Large intestine (tissue), 3 donors: ENCODE data around the gene PHLPP1. TPM values are rescaled to one million over a fixed set of nuclear protein-coding genes. Genes with fewer than 3 reads are reported as not detected.

Experiments used
- DNase-seq, 2 donors: peaks; one replicate each; pipeline versions ENCODE4 v3.0.0 to v3.0.0-alpha.2; 2013
- H3K27ac ChIP-seq: one replicate; pipeline ENCODE4 v1.5.1; 2013; ENCODE audit warnings: low read length
- H3K27me3 ChIP-seq: 2 replicates; pipeline ENCODE4 v1.6.1; 2013; ENCODE audit warnings: low read length; ENCODE audit not compliant: control insufficient read depth, insufficient read depth
- H3K36me3 ChIP-seq: 2 replicates; pipeline ENCODE4 v1.6.1; 2013; ENCODE audit warnings: low read length; ENCODE audit not compliant: control insufficient read depth, insufficient read depth
- H3K4me1 ChIP-seq: one replicate; pipeline ENCODE4 v1.6.1; 2013; ENCODE audit warnings: low read length; ENCODE audit not compliant: control insufficient read depth, insufficient read depth
- H3K4me3 ChIP-seq: one replicate; pipeline ENCODE4 v1.5.1; 2013; ENCODE audit warnings: low read length
- H3K9me3 ChIP-seq: one replicate; pipeline ENCODE4 v1.6.1; 2013; ENCODE audit warnings: mild to moderate bottlenecking, low read depth, low read length, moderate library complexity; ENCODE audit not compliant: control insufficient read depth
- WGBS: methylation state at CpG from one replicate; pipeline ENCODE4 v1.1.5; 2013; ENCODE audit warnings: low lambda C conversion rate; ENCODE audit not compliant: insufficient coverage; 5-methylcytosine and 5-hydroxymethylcytosine counted together
- polyA plus RNA-seq: library from polyadenylated mRNA; unstranded; fragments of 120-200 nt; gene quantifications from one replicate; pipeline ENCODE4 v1.2.1, GENCODE V29; 2013

Gene PHLPP1
- polyA plus RNA-seq, 1 donor = 12.1 TPM

DNA sequence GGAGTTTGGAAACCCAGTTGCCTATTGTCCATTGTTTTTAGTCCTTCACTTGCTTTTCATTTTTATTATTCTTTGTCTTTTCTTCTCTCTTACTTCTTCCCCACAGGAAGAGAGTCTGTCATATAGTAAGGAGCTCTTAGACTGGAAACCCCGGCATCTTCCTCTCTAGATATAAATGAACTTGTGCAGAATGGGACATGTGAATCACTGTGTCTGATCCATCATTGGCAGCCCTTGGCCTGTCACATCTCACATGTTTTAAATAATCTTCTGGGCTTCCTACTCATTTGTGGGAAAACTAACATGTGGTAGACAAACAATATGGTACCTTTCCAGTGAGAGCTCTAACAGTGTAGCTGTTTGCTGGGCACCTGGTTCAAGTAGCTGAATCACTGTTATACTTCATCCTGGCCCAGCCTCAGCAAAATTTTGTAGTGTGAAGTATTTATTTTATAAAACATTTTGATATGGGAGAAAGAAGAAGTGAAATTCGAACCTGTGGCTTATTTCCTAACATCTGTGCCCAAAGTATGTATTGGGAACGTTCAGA, 112.8 kb downstream of the PHLPP1 start:
- Histone ChIP-seq H3K27me3 (no peaks in the 10 kb centered on the region), H3K4me3 (no peak overlapping the region), H3K36me3 (peaks cover 2% of the 10 kb centered on the region), H3K4me1 (no peaks in the 10 kb centered on the region), H3K9me3 (no peaks in the 10 kb centered on the region), H3K27ac (no peak overlapping the region)
- no peak for DNase-seq
- WGBS = 82% methylated on average over 2 of the region's 3 CpGs

DNA sequence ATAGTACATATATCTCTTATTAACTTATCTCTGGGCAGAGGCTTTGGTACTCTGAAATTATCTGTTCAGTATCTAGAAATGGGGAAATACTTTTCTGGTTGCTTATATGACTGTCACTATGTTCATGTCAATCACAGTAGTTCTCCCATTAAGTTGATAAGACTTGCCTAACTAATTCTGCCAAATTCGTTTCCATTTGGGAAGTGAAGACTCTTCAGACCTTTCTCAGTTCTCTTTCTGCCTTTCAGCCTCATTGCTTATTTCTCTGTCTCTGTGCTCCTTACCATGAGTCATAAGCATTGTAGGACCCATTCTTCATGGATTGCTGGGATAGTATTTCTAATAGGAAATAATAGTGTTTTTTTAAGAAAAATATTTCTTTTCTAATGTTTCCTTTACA, 113.5 kb downstream of the PHLPP1 start:
- peaks cover 2% of the 10 kb centered on the region for H3K36me3 ChIP-seq
- WGBS = 100% methylated on average over 1 of the region's 1 CpG
- H3K4me1 ChIP-seq = no peaks in the 10 kb centered on the region
- H3K27ac ChIP-seq = no peak overlapping the region
- no peak overlapping the region for H3K4me3 ChIP-seq
- H3K9me3 ChIP-seq = no peaks in the 10 kb centered on the region
- no peaks in the 10 kb centered on the region for H3K27me3 ChIP-seq
- no peak for DNase-seq

DNA sequence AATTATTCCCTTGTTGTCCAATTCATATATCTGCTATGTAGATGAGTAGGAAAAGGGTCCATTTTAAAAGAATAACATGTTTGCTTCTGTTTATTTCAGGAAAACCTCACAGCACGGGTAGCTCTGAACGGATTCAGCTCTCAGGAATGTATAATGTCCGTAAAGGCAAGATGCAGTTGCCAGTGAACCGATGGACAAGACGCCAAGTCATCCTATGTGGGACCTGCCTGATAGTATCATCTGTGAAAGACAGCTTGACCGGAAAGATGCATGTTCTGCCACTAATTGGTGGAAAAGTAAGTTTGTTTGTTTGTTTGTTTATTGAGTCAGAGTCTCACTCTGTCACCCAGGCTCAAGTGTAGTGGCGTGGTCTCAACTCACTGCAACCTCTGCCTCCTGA, 114.6 kb downstream of the PHLPP1 start:
- no peaks in the 10 kb centered on the region for H3K27me3 ChIP-seq
- H3K9me3 ChIP-seq = no peaks in the 10 kb centered on the region
- H3K4me1 ChIP-seq = no peaks in the 10 kb centered on the region
- DNase-seq = no peak
- H3K27ac ChIP-seq = no peak overlapping the region
- H3K4me3 ChIP-seq = no peak overlapping the region
- 100% methylated on average over 2 of the region's 7 CpGs for WGBS
- H3K36me3 ChIP-seq = peaks cover 2% of the 10 kb centered on the region

DNA sequence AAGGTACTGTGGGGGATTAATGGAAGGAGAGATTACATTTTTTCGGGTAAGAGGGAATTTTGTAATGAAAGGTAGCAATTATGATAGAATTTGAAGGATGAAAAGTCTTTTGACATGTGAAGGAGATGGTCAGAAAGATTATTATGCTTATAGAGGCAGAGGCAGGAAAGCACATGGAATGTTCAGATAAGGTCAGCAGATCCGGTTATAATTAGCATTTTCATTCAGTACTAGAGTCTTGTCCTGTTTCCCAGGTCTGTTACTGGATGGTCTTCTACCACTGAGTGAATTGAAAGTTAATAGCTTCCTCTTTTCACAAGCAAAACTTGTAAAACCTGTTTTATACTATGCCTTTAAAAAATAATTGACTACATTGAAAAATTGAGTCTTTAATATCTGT, 116.9 kb downstream of the PHLPP1 start:
- Histone ChIP-seq H3K27me3 (no peaks in the 10 kb centered on the region), H3K9me3 (no peaks in the 10 kb centered on the region), H3K27ac (no peak overlapping the region), H3K4me3 (no peak overlapping the region), H3K4me1 (no peaks in the 10 kb centered on the region), H3K36me3 (peaks cover 2% of the 10 kb centered on the region)
- DNase-seq = no peak
- WGBS = no CpG with 5 or more reads among the region's 2 CpGs

DNA sequence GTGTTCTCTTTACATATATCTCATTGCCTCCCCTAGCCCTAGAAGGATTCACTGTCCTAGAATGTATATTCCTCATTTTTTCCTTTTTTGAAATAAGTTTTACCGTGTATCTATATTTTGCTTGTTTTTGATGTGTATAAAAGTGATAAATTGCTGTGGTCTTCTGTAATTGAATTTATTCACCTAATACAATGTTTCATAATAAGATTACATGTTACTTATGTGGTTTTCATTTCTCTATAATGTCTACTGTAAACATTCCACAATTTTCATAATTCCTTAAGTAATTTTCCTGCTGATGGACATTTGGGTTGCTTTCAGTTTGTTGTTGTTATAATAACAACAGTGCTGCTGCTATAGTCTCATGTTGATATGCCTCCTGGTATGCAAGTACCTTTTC, 118.2 kb downstream of the PHLPP1 start:
- Histone ChIP-seq H3K36me3 (peaks cover 2% of the 10 kb centered on the region), H3K9me3 (no peaks in the 10 kb centered on the region), H3K4me3 (no peak overlapping the region), H3K27me3 (no peaks in the 10 kb centered on the region), H3K27ac (no peak overlapping the region), H3K4me1 (no peaks in the 10 kb centered on the region)
- no peak for DNase-seq
- WGBS = no CpG with 5 or more reads among the region's 1 CpG

DNA sequence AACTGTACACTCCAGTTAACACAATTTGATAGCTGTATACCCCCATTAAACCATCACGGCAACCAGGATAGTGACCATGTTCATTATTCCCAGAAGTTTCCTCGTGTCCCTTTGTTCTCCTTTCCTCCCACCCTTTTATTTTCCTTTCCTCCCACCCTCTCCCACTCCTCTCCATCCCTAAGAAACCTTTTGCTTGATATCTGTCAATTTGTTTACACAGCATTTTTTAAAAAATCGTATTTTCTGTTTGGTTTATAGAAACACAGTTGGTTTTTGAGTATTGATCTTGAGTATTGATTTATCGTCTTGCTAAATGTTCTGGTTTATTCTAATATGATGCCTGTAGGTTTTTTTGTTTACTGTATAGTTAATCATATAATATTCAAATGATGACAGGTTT, 119.4 kb downstream of the PHLPP1 start:
- H3K27me3 ChIP-seq = no peaks in the 10 kb centered on the region
- DNase-seq = no peak
- 86% methylated on average over 4 of the region's 4 CpGs for WGBS
- H3K4me1 ChIP-seq = no peaks in the 10 kb centered on the region
- peaks cover 2% of the 10 kb centered on the region for H3K36me3 ChIP-seq
- H3K9me3 ChIP-seq = no peaks in the 10 kb centered on the region
- no peak overlapping the region for H3K4me3 ChIP-seq
- no peak overlapping the region for H3K27ac ChIP-seq

DNA sequence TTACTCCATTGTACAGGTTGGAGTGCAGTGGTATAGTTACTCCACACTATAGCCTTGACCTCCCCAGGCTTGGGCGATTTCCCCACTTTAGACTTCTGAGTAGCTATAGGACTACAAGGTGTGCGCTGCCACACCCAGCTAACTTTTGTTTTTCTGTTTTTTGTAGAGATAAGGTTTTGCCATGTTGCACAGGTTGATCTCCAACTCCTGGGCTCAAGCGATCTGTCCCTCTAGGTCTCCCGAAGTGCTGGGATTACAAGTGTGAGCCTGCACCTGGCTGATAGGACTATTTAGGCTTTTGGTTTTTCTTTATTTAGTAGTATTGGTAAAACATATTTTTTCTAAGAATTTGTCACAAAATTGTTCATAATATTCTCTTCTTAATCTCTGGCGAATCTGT, 121.7 kb downstream of the PHLPP1 start:
- no peak for DNase-seq
- no peaks in the 10 kb centered on the region for H3K9me3 ChIP-seq
- H3K27ac ChIP-seq = no peak overlapping the region
- no peaks in the 10 kb centered on the region for H3K36me3 ChIP-seq
- H3K27me3 ChIP-seq = no peaks in the 10 kb centered on the region
- H3K4me3 ChIP-seq = no peak overlapping the region
- 100% methylated on average over 1 of the region's 5 CpGs for WGBS
- H3K4me1 ChIP-seq = no peaks in the 10 kb centered on the region

DNA sequence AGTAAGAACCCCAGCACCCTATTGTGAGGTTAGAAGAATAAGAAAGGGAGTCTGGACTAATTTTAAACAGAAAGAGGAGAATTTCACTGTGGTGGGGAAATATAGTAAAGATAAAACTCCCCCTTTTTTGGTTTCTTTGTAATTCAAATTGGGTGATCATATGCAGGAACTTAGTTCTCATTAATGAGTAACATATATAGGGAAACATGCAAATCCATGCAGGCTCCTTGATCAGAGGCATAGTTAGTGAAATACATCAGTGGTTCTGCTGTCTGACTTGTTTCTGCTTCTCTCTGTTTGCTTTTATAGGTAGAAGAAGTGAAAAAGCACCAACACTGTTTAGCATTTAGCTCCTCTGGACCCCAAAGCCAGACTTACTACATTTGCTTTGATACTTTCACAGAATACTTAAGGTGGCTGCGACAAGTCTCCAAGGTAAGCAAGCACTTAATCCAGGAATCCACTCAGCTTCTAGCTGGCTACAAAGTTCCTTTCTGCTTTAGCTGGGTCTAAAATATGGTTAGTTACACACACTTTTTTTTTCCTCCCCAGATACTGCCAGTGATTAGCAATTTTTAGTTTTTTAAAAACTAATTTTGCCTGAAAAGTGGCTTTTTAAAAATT, 123.2 kb downstream of the PHLPP1 start:
- no peak overlapping the region for H3K27ac ChIP-seq
- H3K36me3 ChIP-seq = no peaks in the 10 kb centered on the region
- no peaks in the 10 kb centered on the region for H3K4me1 ChIP-seq
- H3K9me3 ChIP-seq = no peaks in the 10 kb centered on the region
- no CpG with 5 or more reads among the region's 1 CpG for WGBS
- H3K4me3 ChIP-seq = no peak overlapping the region
- no peak for DNase-seq
- no peaks in the 10 kb centered on the region for H3K27me3 ChIP-seq

DNA sequence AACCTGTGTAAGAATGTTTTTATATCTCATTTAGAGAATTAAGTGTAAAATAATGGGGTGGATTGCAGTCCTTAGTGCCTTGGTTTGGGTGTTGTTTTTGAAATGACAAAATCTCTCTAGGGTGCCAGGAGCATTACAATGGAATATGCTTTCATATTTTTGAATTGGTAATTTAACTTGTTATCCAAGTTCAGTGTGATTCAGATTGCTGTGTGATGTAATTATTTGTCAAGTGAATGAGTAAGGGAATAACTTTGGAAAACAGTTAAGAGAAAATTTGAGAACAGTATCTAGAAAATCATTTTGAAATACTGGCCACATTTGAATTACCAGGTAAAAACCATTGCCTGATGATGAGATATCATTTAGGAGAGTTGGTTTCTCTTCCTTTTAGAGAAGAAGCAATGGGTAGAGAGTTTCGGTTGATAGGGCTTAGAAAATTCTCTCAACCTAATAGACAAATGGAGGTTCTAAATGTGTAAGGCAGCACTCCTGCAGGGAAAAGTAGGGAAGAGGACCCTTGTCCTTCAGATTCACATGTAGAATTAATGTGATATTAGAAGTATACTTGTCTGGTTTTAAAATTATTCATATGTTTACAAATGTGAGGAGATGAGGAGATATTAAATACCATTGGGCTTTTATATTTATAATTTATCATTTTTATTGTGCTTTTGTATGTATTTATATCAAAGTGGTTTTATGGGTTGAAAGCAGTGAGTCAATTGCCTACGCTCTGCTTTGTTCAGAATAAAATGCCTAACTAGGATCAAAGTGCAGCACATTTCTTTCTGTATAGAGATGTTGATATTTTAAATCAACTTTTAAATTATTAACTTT, 124.8 kb downstream of the PHLPP1 start:
- no peak for DNase-seq
- Histone ChIP-seq H3K27ac (no peak overlapping the region), H3K9me3 (no peaks in the 10 kb centered on the region), H3K4me3 (no peak overlapping the region), H3K4me1 (no peaks in the 10 kb centered on the region), H3K36me3 (no peaks in the 10 kb centered on the region), H3K27me3 (no peaks in the 10 kb centered on the region)
- no CpG with 5 or more reads among the region's 2 CpGs for whole genome bisulfite sequencing

DNA sequence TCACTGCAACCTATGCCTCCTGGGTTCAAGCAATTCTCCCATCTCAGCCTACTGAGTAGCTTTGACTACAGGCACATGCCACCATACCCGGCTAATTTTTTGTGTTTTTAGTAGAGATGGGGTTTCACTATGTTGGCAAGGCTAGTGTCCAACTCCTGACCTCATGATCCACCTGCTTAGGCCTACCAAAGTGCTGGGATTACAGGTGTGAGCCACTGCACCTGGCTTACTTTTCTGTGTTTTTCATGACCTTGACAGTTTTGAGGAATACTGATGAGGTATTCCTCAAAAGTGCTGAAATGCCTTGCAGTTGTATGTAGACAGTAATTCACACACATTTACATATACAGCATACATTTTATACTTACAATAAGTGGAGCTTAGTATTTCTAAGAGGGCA, 126.1 kb downstream of the PHLPP1 start:
- WGBS = no CpG with 5 or more reads among the region's 1 CpG
- H3K27ac ChIP-seq = no peak overlapping the region
- H3K36me3 ChIP-seq = no peaks in the 10 kb centered on the region
- H3K27me3 ChIP-seq = no peaks in the 10 kb centered on the region
- no peak for DNase-seq
- no peak overlapping the region for H3K4me3 ChIP-seq
- H3K9me3 ChIP-seq = no peaks in the 10 kb centered on the region
- no peaks in the 10 kb centered on the region for H3K4me1 ChIP-seq
